Fibroblast of lung (primary cell): ENCODE measurements around the gene PBX1. TPM values are rescaled to one million over a fixed set of nuclear protein-coding genes. Genes with fewer than 3 reads are reported as not detected.
A peak's percentile ranks its signal among the peaks of the same experiment; 100 is the strongest.

Experiments
- DNase-seq, 2 donors: peaks; one replicate each; pipeline versions ENCODE4 v3.0.0 to v3.0.0-alpha.2; 2010; ENCODE audit warnings: low read depth in 2 of 2
- H2AFZ ChIP-seq: 2 replicates; pipeline ENCODE4 v1.5.1; 2012; ENCODE audit warnings: low read length, control low read depth, inconsistent platforms
- H3K27ac ChIP-seq: 2 replicates; pipeline ENCODE4 v1.5.1; 2011; ENCODE audit warnings: low read length, control low read depth; ENCODE audit not compliant: insufficient read depth
- H3K27me3 ChIP-seq: 2 replicates; pipeline ENCODE4 v1.5.1; 2011; ENCODE audit warnings: mild to moderate bottlenecking, low read length; ENCODE audit not compliant: control insufficient read depth, insufficient read depth
- H3K36me3 ChIP-seq: 2 replicates; pipeline ENCODE4 v1.5.1; 2011; ENCODE audit warnings: low read length; ENCODE audit not compliant: control insufficient read depth, insufficient read depth
- H3K4me1 ChIP-seq: 2 replicates; pipeline ENCODE4 v1.5.1; 2011; ENCODE audit warnings: low read length; ENCODE audit not compliant: control insufficient read depth, insufficient read depth; ENCODE audit errors: extremely low read depth
- H3K4me2 ChIP-seq: 2 replicates; pipeline ENCODE4 v1.5.1; 2011; ENCODE audit warnings: low read length, control low read depth; ENCODE audit not compliant: insufficient read depth; ENCODE audit errors: extremely low read depth
- H3K4me3 ChIP-seq, 4 experiments: fragments of 200-600 bp in 1 of 4; sonication (generic) in 1 of 4; replicated peaks in 1 of 4; 2 replicates each; pipeline ENCODE4 v1.5.1; 2011 to 2016; ENCODE audit warnings: low read length in 4 of 4, low read depth in 3 of 4, mild to moderate bottlenecking in 3 of 4, control low read depth in 2 of 4, inconsistent platforms in 1 of 4, mixed read lengths in 1 of 4; ENCODE audit not compliant: insufficient read depth in 1 of 4; ENCODE audit errors: control extremely low read depth in 1 of 4
- H3K79me2 ChIP-seq: 2 replicates; pipeline ENCODE4 v1.5.1; 2012; ENCODE audit warnings: mild to moderate bottlenecking, low read length, inconsistent platforms; ENCODE audit not compliant: control insufficient read depth, insufficient read depth
- H3K9ac ChIP-seq: 2 replicates; pipeline ENCODE4 v1.5.1; 2011; ENCODE audit warnings: mild to moderate bottlenecking, low read length, control low read depth; ENCODE audit not compliant: insufficient read depth
- H3K9me3 ChIP-seq: 2 replicates; pipeline ENCODE4 v1.5.1; 2012; ENCODE audit warnings: low read depth, low read length; ENCODE audit not compliant: control insufficient read depth, insufficient read depth
- H4K20me1 ChIP-seq: 2 replicates; pipeline ENCODE4 v1.5.1; 2011; ENCODE audit warnings: low read length; ENCODE audit not compliant: control insufficient read depth, insufficient read depth; ENCODE audit errors: extremely low read depth
- EZH2 ChIP-seq: IDR thresholded peaks from 2 replicates; pipeline ENCODE4 v1.5.1; 2012; ENCODE audit warnings: low read length, control low read depth, mild to moderate bottlenecking; ENCODE audit errors: missing control alignments
- polyA plus RNA-seq, 2 donors: library from polyadenylated mRNA; depleted of rRNA in 1 of 2; stranded (reverse) in 1 of 2; unstranded in 1 of 2; fragments of >200 nt; gene quantifications; 2 replicates each; pipeline ENCODE4 v1.2.1, GENCODE V29; 2011 to 2012; ENCODE audit warnings: missing spikeins in 1 of 2
- total RNA-seq: library from RNA; depleted of rRNA; stranded (reverse); fragments of >200 nt; gene quantifications from 2 replicates; pipeline ENCODE4 v1.2.1, GENCODE V29; 2014
- TF ChIP-seq, protein P1 (sequence below), 2 donors: IDR thresholded peaks in 1 of 2; conservative IDR thresholded peaks in 1 of 2; 1 replicate in 1 of 2; 2 replicates in 1 of 2; pipeline ENCODE4 v1.5.1; 2011 to 2012; ENCODE audit warnings: low read length in 2 of 2, control low read depth in 1 of 2, inconsistent platforms in 1 of 2, low read depth in 1 of 2, mild to moderate bottlenecking in 1 of 2

Gene PBX1
- total and polyA plus RNA-seq, 2 donors (not counting 1 experiment from before 2014, with no cell fraction given) = 43.1 to 46.7 TPM

DNA sequence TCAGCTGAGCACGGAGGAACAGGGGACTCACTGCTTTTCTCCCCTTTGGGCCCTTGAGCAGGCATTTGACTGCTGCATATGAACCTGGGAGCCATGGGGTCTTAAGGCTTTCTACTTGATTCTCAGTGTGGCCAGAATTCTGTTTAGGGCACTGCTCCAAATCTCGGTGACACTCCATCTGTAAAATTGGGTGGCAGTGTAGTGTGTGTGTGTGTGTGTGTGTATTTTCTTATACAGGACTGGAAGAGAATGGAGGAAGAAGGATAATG lies 162.2 kb downstream of the PBX1 start:
- DNase-seq = no peak
- Histone ChIP-seq H3K4me1 (peaks cover 10% of the 10 kb centered on the region), H3K27ac (no peak overlapping the region), H3K36me3 (no peaks in the 10 kb centered on the region), H3K79me2 (no peaks in the 10 kb centered on the region), H4K20me1 (no peaks in the 10 kb centered on the region), H2AFZ (no peak overlapping the region), H3K4me2 (no peak overlapping the region), H3K9ac (no peak overlapping the region), H3K27me3 (no peaks in the 10 kb centered on the region), H3K4me3 (no peak overlapping the region), H3K9me3 (no peaks in the 10 kb centered on the region)
- no peak for TF ChIP-seq EZH2
- TF ChIP-seq, protein P1, sequence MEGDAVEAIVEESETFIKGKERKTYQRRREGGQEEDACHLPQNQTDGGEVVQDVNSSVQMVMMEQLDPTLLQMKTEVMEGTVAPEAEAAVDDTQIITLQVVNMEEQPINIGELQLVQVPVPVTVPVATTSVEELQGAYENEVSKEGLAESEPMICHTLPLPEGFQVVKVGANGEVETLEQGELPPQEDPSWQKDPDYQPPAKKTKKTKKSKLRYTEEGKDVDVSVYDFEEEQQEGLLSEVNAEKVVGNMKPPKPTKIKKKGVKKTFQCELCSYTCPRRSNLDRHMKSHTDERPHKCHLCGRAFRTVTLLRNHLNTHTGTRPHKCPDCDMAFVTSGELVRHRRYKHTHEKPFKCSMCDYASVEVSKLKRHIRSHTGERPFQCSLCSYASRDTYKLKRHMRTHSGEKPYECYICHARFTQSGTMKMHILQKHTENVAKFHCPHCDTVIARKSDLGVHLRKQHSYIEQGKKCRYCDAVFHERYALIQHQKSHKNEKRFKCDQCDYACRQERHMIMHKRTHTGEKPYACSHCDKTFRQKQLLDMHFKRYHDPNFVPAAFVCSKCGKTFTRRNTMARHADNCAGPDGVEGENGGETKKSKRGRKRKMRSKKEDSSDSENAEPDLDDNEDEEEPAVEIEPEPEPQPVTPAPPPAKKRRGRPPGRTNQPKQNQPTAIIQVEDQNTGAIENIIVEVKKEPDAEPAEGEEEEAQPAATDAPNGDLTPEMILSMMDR (conservative IDR thresholded peaks at IDR 0.05 in 1 of 2, IDR thresholded peaks at IDR 0.05 in 1 of 2; ENCODE audit: low read depth in 1 of 2, low read length in 2 of 2) = no peak

- no peaks in the 10 kb centered on the region for H3K36me3 ChIP-seq
- no peak overlapping the region for H3K4me2 ChIP-seq
- H3K4me3 ChIP-seq = no peak overlapping the region
- no peak overlapping the region for H3K9ac ChIP-seq
- H2AFZ ChIP-seq = no peak overlapping the region
- TF ChIP-seq EZH2 = no peak
- TF ChIP-seq, protein P1 (conservative IDR thresholded peaks at IDR 0.05 in 1 of 2, IDR thresholded peaks at IDR 0.05 in 1 of 2; ENCODE audit: low read depth in 1 of 2, low read length in 2 of 2) = no peak
- no peaks in the 10 kb centered on the region for H4K20me1 ChIP-seq
- H3K4me1 ChIP-seq = peaks cover 15% of the 10 kb centered on the region
- H3K27me3 ChIP-seq = no peaks in the 10 kb centered on the region
- DNase-seq = peak in 1 of 2 donors; percentile 28
- no peaks in the 10 kb centered on the region for H3K79me2 ChIP-seq
- no peak overlapping the region for H3K27ac ChIP-seq
- H3K9me3 ChIP-seq = no peaks in the 10 kb centered on the region
Observed at GRCh38 chr1:164723296-164723798, 164.4 kb downstream of the PBX1 start.

DNA sequence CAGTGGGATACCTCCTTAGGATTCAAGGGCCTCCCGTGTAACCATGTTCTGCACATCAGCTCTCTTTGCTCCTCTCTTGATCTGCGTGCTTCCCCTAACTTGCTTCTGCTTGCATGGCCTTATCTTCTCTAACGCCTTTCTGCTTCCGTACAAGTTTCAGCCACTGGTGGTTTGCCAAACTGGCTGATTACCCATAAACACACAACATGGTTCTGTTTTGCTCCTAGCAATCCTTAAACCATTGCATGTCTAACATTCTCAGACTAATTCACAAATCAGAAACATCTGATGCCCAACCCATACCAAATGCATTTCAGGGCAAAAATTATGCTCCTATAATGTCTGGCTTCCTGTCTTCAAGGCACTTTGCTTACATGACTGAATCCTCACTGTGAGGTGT lies 166.4 kb downstream of the PBX1 start:
- no peaks in the 10 kb centered on the region for H4K20me1 ChIP-seq
- peaks cover 15% of the 10 kb centered on the region for H3K4me1 ChIP-seq
- H3K79me2 ChIP-seq = no peaks in the 10 kb centered on the region
- H3K4me2 ChIP-seq = peak overlapping the region; percentile 46
- no peaks in the 10 kb centered on the region for H3K36me3 ChIP-seq
- H2AFZ ChIP-seq = no peak overlapping the region
- no peaks in the 10 kb centered on the region for H3K9me3 ChIP-seq
- peak in 1 of 2 donors; percentile 54 for DNase-seq
- no peak overlapping the region for H3K9ac ChIP-seq
- TF ChIP-seq EZH2 = no peak
- TF ChIP-seq, protein P1 (conservative IDR thresholded peaks at IDR 0.05 in 1 of 2, IDR thresholded peaks at IDR 0.05 in 1 of 2; ENCODE audit: low read depth in 1 of 2, low read length in 2 of 2) = no peak
- H3K4me3 ChIP-seq = no peak overlapping the region
- H3K27me3 ChIP-seq = no peaks in the 10 kb centered on the region
- peak overlapping the region; percentile 62 for H3K27ac ChIP-seq
